CD4-positive, alpha-beta T cell treated with Interleukin-21 for 1 hour (primary cell): Measurements from ENCODE around the gene OSBPL10.

Experiments used
- DNase-seq: peaks from one replicate; pipeline ENCODE4 v3.0.0-alpha.2; 2020

OSBPL10 gene

GRCh38 chr3:31958701-31959152 lies 22.3 kb downstream of the OSBPL10 start:
- no peak for DNase-seq

- no peak for DNase-seq
Observed at GRCh38 chr3:31957106-31957505, 24.0 kb downstream of the OSBPL10 start.

- DNase-seq, result no peak
Observed at GRCh38 chr3:31955581-31955980, 25.5 kb downstream of the OSBPL10 start.

GRCh38 chr3:31953636-31954035 lies 27.4 kb downstream of the OSBPL10 start:
- DNase-seq, result no peak

- DNase-seq, result no peak
Observed at GRCh38 chr3:31953091-31953490, 28.0 kb downstream of the OSBPL10 start.

GRCh38 chr3:31952205-31952604 lies 28.9 kb downstream of the OSBPL10 start:
- no peak for DNase-seq

GRCh38 chr3:31948280-31948679 lies 32.8 kb downstream of the OSBPL10 start:
- DNase-seq, result no peak

GRCh38 chr3:31947671-31948091 lies 33.4 kb downstream of the OSBPL10 start:
- no peak for DNase-seq

- DNase-seq, result no peak
Observed at GRCh38 chr3:31947162-31947561, 33.9 kb downstream of the OSBPL10 start.

- no peak for DNase-seq
Observed at GRCh38 chr3:31946484-31947081, 34.5 kb downstream of the OSBPL10 start.

GRCh38 chr3:31945738-31946052 lies 35.4 kb downstream of the OSBPL10 start:
- DNase-seq, result no peak

- DNase-seq, result no peak
Observed at GRCh38 chr3:31943041-31943440, 38.0 kb downstream of the OSBPL10 start.

GRCh38 chr3:31942446-31942845 lies 38.6 kb downstream of the OSBPL10 start:
- no peak for DNase-seq

GRCh38 chr3:31937225-31937624 lies 43.8 kb downstream of the OSBPL10 start:
- no peak for DNase-seq

- DNase-seq, result no peak
Observed at GRCh38 chr3:31936420-31937060, 44.5 kb downstream of the OSBPL10 start.

- no peak for DNase-seq
Observed at GRCh38 chr3:31934866-31935265, 46.2 kb downstream of the OSBPL10 start.

GRCh38 chr3:31934018-31934417 lies 47.0 kb downstream of the OSBPL10 start:
- no peak for DNase-seq

GRCh38 chr3:31932990-31933389 lies 48.1 kb downstream of the OSBPL10 start:
- no peak for DNase-seq

GRCh38 chr3:31929826-31930502 lies 51.1 kb downstream of the OSBPL10 start:
- no peak for DNase-seq

- no peak for DNase-seq
Observed at GRCh38 chr3:31927811-31928210, 53.3 kb downstream of the OSBPL10 start.

- DNase-seq, result no peak
Observed at GRCh38 chr3:31926543-31926942, 54.5 kb downstream of the OSBPL10 start.

- DNase-seq, result no peak
Observed at GRCh38 chr3:31925271-31925630, 55.8 kb downstream of the OSBPL10 start.

- DNase-seq, result no peak
Observed at GRCh38 chr3:31924610-31925270, 56.3 kb downstream of the OSBPL10 start.

GRCh38 chr3:31922962-31923361 lies 58.1 kb downstream of the OSBPL10 start:
- DNase-seq, result no peak
